ENCODE measurements around the gene MLPH.

Gene MLPH

DNA sequence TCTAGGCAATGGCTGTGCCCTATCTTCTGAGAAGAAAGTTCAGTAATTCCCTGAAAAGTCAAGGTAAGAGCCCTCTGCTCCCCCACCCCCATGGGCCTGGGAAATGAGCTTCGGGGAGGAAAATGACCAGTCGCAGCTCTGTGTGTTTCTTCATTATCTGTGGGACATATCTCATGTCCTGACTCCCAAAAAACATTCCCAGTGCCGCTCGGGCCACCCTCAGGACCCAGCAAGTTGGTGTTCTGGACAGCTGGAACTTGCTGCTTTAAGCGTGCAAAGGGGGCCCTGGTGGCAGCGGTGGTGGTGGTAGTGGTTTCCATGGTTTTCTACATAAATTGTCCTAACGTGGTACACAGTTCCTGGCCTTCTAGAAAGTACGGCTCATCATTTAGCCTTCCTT, 62.2 kb downstream of the MLPH start:
- DNase-seq, result no peak

DNA sequence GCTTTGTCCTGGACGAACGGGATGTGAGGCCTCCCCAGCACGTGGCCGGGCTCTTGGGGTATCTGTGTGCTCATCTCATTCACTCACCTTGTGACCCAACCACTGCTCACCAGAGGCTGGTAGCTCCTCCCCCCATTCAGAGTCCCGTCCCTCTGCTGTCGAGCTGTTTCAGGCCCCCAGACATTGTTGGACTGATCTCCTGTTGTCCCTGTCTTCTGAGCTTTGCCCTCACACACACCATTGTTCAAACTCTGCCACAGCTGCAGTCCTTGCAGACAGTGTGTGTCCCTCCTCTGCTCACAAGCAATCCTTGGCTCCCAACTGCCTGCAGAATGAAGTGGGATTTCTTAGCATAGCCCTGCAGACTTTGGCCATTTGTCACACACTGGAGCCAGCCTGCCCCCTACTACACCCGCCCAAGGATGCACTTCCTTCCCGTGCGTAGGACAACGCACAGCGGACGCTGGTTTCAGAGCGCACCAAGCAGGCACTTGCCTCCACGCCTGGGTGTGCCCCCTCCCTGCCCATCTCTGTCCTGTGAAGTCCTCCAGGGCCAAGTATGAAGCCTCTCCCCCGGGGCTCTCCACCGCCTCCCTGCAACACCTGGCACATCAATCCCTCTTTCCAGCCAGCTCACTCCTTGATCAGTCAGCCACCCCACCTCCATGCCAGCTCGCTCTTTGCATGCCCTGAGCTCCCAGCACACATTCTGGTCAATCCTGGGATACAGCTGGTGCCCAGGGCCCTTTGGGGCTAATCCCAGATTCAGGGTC, 62.8 kb downstream of the MLPH start:
- no peak for DNase-seq

DNA sequence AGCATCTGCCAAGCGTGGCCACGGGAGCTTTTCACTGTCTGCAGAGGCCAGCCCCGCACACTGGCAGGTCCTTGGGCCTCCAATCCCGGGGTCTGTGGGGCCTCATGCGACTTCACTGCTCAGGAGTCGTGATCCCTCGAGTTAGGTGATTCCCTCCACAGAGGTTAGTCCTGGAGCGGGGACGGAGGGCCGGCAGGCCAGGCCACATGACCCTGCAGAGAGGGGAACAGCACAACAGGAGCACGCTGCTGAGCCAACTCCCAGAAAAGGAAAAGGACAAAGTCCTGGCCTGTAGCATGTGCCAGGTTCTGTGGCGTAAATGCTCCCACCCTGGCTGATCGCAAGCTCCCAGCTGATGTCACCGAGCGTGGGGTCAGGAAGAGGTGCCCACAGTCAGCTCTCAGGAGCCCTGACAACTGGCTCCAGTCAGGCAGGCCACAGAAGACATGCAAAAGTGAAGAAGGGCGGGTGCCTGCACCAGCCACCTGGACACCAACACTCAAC, 64.1 kb downstream of the MLPH start:
- no peak for DNase-seq

DNA sequence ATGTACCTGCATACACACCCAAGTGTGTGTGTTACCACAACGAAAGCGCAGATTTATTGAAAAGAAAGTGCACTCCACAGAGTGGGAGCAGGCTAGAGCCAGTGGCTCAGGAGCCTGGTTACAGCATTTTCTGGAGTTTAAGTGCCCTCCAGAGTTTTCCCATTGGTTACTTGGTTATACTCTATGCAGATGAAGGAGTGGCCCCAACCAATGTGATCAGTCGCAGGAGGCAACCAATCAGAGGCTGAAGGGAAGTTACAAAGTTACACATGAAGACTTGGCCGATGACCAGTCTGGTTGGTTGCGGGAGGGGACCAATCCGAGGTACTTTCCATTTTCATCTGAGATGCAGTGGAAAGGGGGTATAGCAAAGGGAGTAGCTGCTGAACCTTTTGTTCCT, 65.9 kb downstream of the MLPH start:
- no peak for DNase-seq

DNA sequence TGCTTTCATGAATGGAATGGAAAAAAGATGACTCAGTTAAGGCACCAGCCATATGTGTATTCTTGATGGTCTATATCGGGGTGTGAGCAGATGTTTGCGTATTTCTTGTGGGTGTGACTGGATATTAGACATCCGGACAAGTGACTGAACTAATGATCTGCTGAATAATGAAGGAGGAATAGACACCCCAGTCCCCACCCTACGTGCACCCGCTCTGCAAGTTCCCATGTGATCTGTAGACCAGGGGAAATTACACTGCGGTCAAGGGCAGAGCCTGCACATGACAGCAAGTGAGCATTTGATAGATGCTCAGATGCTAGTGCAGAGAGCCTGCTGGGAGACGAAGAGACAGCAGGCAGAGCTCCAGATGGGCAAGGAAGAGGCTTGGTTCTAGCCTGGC, 66.9 kb downstream of the MLPH start:
- no peak for DNase-seq

DNA sequence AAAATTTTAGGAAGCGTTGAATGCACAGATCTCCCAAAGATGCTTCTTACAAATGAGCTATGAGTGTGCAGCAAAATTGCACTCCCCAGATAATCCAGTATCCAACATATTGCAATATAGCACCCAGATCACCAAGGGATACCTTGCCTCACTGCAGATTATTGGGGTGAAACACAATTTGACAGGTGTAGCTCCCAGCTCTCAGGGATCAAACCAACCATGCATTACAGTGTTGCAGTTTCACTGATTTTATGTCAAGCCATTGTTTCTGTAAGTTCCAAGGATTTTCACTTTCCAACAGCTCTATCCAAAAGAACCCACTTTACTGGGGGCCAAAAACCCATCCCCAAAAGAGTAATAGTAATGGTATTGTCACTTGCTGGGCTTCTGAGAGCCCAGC, 68.5 kb downstream of the MLPH start:
- DNase-seq, result no peak

DNA sequence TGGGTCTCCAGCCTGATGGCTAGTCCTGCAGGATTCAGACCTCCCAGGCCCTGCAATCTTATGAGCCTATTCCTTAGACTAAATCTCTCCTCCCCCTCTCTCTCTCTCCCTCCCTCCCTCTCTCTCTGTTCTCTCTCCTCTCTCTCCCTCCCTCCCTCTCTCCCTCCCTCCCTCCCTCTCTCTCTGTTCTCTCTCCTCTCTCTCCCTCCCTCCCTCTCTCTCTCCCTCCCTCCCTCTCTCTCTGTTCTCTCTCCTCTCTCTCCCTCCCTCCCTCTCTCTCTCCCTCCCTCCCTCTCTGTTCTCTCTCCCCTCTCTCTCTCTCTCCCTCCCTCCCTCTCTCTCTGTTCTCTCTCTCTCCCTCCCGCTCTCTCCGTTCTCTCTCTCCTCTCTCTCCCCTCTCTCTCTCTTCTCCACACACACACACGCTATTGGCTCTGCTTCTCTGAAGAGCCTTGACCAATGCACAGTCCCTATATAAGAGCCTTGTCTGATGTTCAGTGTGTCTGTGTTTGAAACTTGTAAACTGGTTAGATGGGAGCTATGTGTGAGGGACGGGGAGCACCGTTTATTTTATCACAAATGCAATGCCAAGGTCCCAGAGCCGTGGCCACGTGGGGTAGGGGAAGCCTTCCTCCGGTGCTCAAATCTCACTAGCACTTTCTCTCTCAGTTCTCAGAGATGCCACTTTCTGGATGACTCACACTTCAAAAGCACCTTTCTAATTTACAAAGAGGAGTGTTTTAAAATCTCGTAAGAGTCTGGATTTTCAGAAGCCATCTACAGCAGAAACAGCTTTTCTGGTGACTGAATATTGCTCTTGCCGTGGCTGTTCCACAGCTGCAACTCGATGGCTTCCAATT, 70.0 kb downstream of the MLPH start:
- no peak for DNase-seq

DNA sequence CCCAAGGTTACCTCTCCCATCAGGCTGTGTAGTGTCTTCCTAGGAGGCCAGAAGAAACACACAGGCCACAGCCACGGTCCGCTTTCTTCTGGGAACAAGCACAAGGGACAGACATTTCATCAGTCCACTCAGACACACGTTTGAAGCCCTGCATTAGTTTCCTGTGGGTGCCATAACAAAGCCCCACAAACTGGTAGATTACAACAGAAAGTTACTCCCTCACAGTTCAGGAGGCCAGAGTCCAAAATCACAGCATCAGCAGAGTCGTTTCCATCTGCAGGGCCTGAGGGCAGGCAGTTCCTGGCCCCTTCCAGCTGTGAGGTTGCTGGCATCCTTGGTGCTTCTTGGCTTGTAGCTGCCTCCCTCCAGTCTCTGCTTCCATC, 70.6 kb downstream of the MLPH start:
- no peak for DNase-seq

DNA sequence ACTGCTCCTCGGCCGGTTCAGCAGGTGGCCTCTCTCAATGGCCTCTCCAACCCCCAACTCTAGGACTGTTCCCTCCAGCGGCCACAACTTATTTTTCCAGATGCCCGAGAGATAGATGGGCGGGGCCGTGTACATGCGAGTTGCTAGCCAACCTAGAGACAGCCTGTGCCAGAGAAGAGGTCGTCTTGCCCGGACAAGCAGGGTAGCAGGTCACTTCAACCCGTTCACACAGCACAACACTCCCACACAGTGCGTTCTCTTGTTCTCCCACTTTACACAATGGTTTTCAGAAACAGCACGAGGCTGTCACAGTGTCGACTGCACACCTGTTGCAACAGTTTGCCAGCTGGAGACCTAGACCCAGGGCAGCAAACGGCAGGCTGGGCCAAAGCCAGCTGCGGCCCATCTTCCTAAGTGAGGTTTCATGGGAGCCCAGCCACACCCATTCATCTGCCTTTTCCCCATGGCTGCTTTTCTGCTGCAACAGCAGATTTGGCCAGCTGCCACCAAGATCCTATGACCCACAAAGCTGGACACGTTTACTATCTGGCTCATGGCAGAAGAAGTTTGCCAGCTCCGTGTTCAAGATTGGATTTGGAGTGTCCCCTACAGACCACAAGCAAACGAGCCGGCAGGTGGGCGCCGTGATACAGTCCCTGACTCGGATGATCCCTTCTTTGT, 72.0 kb downstream of the MLPH start:
- DNase-seq, result no peak

DNA sequence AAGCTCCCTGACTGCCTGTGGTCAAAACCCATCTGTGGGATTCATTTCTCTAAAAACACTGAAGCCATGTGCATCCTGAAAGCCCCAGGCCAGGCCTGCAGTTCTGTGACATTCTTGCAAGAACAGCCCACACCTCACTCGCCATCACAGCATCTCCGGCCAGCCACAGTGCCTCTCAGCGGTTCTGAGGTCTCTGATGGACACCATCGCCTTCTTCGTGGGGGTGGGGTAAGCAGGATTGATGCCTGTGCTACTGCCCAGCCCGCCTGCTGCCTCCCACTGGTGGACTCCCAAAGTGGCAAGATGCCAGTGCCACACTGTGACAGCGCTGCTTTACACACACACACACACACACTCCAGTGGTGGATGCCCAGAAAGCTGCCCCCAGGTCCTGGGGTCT, 74.2 kb downstream of the MLPH start:
- DNase-seq, result no peak

DNA sequence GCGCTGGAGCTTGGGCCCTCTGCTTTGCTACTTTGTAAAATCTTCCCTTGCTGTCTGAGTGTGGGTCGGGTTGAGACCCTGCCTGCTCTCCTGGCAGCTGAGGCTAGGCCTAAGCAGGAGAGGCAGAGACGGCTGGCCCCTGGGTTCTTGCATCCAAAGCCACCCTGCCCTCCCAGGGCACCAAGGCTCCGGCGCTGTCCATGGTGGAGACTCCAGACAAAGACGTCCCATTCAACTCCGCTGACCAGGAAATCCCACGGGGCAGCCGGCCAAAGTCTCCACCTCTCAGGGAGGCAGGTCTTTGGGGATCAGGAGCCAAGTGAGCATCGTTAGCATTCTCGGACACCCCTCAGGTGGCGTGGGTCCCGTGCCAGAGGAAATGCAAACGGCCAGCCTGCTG, 76.8 kb downstream of the MLPH start:
- DNase-seq, result no peak

DNA sequence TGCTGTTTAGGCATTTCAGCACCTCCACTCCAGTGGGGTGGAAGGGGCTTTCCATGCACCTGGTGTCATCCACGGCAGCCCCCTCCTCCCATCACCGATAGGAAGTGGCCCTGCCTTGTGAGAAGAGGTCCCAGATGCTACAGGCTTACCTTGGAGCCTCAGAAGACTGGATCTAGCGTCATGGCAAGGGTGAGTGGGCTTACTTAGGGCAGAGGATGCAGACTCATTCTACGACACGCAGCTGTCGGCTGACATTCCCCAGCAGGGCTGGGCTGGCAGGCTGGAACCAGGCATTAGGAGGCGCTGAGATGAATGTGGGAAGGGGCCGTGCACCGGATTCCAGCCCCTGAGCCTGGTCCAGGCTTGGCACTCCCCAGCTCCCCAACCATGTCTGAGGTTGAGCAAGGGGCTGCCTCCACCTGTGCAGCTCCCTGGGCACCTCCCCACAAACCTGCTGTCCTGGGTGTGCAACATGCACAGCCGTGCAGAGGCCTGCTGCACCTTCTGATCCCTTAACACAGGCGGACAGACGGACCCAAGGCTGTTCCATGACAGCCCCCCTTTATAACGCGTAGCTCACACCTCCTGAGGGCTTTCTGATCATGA, 77.6 kb downstream of the MLPH start:
- no peak for DNase-seq

DNA sequence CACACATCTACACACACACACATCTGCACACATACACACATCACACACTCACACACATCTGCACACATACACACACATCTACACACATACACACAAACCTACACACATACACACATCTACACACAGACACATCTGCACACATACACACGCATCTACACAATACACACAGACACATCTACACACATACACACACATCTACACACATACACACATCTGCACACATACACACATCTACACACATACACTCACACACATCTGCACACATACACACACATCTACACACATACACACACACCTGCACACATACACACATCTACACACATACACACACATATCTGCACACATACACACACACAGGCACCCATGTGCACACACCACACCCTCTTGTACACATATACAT, 78.9 kb downstream of the MLPH start:
- DNase-seq, result no peak

DNA sequence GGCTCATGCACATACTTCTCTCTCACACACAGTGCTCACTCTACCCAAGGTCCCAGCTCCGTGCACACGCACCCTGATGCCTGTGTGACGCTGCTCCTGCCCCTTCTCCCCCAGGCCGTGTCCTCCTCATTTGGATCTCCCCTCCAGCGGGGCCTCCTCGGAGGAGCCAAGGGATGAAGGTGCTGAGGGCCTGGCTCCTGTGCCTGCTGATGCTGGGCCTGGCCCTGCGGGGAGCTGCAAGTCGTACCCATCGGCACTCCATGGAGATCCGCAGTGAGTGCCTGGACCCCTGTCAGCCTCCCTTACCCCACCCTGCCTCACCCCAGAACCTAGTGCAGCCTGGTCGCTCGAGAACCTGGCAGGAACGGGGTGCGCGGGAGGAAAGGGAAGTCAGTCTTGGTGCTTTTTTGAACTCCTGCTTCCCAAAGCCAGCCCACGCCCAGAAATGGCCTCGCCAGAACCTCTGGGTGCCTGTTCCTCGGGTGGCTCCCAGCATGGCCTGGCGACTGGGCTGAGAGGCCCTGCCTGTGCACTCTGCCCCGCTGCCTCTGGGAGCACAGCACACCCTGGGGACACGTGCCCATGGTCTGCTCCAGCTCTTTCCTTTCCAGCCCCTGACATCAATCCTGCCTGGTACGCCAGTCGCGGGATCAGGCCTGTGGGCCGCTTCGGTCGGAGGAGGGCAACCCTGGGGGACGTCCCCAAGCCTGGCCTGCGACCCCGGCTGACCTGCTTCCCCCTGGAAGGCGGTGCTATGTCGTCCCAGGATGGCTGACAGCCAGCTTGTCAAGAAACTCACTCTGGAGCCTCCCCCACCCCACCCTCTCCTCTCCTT, 79.6 kb downstream of the MLPH start, which contains the start of gene PRLH:
TSS of gene PRLH (plus strand) at position 174 of the 835 bp plus-strand sequence. CDS start at position 174, 0 bp downstream.
- DNase-seq, result no peak

DNA sequence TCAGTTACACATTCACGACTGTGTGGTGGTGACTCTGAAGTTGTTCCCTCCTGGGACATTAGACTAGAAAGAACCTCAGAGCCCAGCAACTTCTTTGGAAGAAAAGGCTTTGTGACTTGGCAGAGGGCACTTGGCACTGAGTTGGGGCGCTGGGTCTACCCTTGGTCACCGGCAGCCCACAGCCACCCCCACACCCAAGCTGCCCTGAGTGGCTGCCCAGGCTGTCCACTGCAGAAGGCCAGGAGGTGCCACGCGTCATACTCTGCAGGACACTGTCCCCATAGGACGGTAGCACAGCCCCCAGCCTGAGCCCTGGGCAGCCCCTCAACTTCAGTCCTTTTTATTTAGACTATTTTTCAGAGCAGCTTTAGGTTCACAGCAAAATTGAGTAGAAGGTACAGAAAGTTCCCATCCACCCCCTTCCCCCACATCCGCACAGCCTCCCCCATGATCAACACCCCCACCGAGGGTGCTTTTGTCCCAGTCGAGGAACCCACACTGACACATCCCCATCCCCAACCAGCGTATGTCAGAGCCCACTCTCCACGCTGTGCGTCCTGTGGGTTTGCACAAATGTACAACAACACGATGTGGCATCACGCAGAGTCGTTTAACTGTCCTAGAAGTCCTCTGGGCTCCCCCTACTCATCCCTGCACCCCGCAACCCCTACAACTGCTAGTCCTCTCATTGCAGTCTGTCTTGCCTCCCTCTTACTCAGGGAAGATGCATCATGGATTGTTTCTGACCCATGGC, 80.4 kb downstream of the MLPH start:
- no peak for DNase-seq

DNA sequence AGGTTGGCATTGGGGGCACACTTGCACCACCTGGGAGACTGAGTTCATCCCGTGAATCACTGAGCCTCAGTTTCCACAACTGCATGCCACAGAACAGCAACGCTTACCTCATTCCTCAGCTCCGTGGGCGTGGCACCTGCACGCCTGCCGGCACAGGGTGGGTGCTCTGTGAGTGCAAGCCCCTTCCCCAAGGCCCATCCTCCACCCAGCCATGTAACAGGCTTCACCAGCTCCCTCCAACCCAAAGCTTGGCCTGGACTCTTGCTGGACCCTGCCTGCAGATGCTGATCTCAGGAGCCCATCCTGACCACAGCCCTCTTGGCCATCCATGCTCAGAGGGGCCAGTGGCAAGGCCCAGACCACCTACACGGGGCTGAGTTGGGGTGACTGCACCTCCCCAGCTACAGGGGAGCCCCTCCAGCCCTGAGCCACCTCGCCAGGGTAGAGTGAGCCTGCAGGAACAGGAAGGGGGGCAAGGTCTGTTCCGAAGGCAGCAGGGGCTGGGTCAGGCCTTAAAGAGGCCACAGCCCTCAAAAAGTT, 81.1 kb downstream of the MLPH start:
- no peak for DNase-seq

DNA sequence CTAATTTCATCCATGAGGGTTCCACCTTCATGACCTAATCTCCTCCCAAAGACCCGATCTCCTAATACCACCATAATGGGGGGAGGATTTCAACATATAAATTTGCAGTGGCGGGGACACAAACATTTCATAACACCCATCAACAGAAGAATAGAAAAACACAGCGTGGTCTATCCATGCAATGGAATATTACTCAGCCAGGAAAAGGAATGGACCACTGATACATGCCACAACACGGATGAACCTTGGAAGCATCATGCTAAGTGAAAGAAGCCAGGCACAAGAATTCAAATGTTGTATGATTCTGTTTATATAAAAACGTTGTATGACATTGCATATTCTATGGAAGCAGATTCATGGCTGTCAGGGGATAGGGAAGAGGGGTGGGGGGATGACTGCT, 82.0 kb downstream of the MLPH start:
- DNase-seq, result no peak

DNA sequence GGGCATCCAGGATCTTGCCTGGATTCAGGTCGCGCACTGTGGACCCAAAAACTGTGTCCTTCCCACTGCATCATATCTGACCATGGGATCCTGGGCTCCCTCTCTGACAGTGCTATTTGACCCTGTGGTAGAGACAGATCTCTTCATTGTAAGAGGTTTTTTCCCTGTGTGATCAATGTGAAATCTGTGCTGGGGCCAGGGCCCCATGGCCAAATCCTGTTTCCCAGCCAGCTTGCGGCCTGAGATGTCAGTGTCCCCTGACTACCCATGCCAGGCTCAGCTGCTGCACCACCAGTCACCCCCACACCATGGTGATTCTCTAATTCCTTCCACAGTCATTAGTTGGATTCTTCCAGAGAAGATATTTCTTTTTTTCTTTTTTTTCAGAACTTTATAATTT, 82.8 kb downstream of the MLPH start:
- no peak for DNase-seq

DNA sequence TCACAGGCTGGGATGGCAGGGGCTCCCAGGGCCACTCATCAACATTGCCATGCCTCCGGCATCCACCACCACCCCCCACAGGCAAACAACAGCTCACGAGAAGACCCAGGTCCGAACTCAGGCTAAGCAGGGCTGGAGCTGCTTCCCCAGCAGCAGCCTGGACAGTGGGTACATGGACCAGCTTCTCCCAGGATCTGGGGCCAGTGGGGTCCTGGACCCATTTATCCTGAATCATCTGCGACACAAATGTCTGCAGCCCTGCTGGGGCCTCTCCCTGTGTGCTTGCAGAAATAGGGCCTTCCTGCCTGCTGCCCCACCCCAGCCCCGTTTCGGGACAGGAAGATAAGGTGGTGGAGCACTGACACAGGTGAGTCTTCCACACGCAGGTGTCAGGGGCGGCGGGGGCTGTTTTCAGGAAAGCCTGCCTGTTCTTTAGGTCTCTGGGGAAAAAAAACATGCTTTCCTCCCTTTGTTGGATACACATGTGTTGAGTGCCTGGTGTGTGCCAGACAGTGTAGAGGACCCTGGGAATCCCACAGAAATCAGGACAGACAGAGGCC, 83.8 kb downstream of the MLPH start:
- no peak for DNase-seq

DNA sequence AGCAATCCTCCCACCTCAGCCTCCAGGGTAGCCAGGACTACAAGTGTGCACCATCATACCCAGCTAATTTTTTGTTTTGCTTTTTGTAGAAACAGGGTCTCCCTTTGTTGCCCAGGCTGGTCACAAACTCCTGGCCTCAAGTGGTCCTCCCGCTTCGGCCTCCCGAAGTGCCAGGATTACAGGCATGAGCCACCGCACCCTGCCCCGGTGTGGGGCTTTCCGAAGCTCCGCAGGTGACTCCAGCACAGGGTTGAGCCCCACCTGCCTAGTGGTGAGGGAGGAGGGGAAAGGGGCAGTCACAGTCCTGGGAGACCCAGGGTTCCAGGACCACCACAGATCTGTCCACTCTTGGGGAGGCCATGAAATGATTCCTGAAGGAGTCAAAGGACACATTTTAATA, 84.5 kb downstream of the MLPH start:
- no peak for DNase-seq
